Ascending aorta (tissue), 2 donors: ENCODE results near the gene TSPAN10. TPM values are rescaled to one million over a fixed set of nuclear protein-coding genes. Genes with fewer than 3 reads are reported as not detected.

ENCODE experiments used
- DNase-seq, 2 donors: peaks; one replicate each; pipeline ENCODE4 v3.0.0-alpha.2; 2019; ENCODE audit warnings: low spot score in 2 of 2
- H3K27ac ChIP-seq, 2 donors: fragments of 200-600 bp; sonication (generic); one replicate each; pipeline ENCODE4 v1.5.1; 2016 to 2017; ENCODE audit warnings: mild to moderate bottlenecking in 1 of 2
- H3K27me3 ChIP-seq: fragments of 200-600 bp; sonication (generic); one replicate; pipeline ENCODE4 v1.5.1; 2017
- H3K36me3 ChIP-seq, 2 donors: fragments of 200-600 bp; sonication (generic); one replicate each; pipeline ENCODE4 v1.5.1; 2016
- H3K4me1 ChIP-seq, 2 donors: fragments of 200-600 bp; sonication (generic); one replicate each; pipeline ENCODE4 v1.5.1; 2016 to 2017; ENCODE audit warnings: mild to moderate bottlenecking in 1 of 2
- H3K4me3 ChIP-seq, 2 donors: fragments of 200-600 bp; sonication (generic); one replicate each; pipeline ENCODE4 v1.5.1; 2016 to 2017; ENCODE audit warnings: mild to moderate bottlenecking in 1 of 2
- H3K9me3 ChIP-seq, 2 donors: fragments of 200-600 bp; sonication (generic); one replicate each; pipeline ENCODE4 v1.5.1; 2016
- CTCF ChIP-seq, 3 experiments: fragments of 200-600 bp in 2 of 3; fragments of 450-650 bp in 1 of 3; sonication (generic) in 2 of 3; IDR thresholded peaks; one replicate each; pipeline ENCODE4 v1.5.1; 2016 to 2019; ENCODE audit warnings: antibody characterized with exemption in 3 of 3, mild to moderate bottlenecking in 1 of 3, moderate library complexity in 1 of 3
- intact Hi-C: fragments of 100-400 bp; cut with DNase I; formaldehyde crosslinking; loops from one replicate; pipeline ENCODE4 v1.15.1; 2023
- total RNA-seq: library from RNA; depleted of rRNA; stranded (reverse); fragments of >200 nt; gene quantifications from one replicate; pipeline ENCODE4 v1.1.0, GENCODE V29; 2016

The TSPAN10 gene
- total RNA-seq, 1 donor from 2014 or later = not detected

DNA sequence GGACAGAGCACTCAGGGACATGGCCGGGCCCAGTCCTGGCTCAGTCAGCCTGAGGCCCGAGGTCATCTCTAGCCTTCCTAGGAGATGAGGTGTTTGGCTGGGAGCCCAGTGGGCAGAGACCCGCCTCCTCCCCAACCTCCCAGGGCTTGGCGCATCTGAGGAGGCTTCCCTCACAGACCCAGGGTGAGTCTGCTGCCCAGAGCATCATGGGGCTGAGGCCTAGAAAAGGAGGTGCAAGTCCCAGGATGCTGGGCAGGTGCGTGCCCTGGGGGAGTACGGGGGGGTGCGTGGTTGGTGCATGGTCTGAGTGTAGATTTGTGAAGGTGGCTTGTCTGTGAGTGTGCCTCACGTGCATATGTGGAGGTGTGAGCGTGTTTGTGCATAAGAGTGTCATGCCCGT is 14.7 kb downstream of the TSPAN10 start:
- peaks cover 5% of the 10 kb centered on the region for H3K27me3 ChIP-seq
- no peak for TF ChIP-seq CTCF (IDR thresholded peaks at IDR 0.05)
- H3K9me3 ChIP-seq = peaks cover 0 to 4% of the 10 kb centered on the region in 2 donors
- no peak overlapping the region for H3K27ac ChIP-seq
- no peak for DNase-seq
- intact Hi-C loops = no loop called here
- H3K36me3 ChIP-seq = no peaks in the 10 kb centered on the region
- no peak overlapping the region for H3K4me3 ChIP-seq
- no peaks in the 10 kb centered on the region for H3K4me1 ChIP-seq

GRCh38 chr17:81652906-81653771 is 16.1 kb downstream of the TSPAN10 start:
- H3K27me3 ChIP-seq = peaks cover 5% of the 10 kb centered on the region
- no peak overlapping the region for H3K4me3 ChIP-seq
- no peaks in the 10 kb centered on the region for H3K4me1 ChIP-seq
- H3K27ac ChIP-seq = no peak overlapping the region
- peaks cover 0 to 4% of the 10 kb centered on the region in 2 donors for H3K9me3 ChIP-seq
- no peaks in the 10 kb centered on the region for H3K36me3 ChIP-seq
- intact Hi-C loops = no loop called here
- DNase-seq = no peak
- no peak for TF ChIP-seq CTCF (IDR thresholded peaks at IDR 0.05)

DNA sequence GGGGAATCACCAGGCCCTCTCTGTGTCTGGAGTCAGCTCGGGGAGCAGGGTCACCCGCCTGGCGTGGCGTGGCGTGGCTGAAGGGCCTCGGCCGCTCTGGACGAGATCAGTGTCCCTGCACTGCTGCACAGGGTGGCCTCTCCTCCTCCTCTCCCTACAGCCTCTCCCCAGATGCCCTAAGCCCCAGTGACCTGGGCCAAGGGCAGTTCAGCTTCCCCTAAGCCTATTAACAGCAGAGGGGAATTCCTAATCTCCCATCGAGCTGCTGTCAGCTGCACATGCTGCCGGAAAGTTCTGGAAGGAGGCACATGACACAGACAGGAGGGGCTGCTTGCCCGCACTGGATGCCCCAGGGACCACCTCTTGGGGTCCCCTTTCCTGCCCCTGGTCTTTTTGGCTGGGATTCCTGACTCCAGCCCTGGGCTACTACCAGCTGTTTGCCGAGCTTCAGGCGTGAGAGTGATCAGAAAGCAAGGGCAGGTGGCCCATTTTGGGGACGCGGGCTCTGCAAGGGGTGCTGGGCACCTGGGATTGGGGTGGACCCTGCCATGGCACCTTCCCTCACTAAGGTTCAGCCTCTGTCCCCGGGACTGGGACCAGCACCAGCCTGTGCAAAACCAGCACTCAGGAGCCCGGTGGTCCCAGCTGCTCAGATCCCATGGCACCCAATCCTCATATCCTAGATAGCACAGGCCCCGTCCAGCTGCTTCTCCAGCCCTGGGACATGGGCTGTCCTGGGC is 18.6 kb downstream of the TSPAN10 start:
- H3K27ac ChIP-seq = no peak overlapping the region
- intact Hi-C loops = no loop called here
- no peaks in the 10 kb centered on the region for H3K36me3 ChIP-seq
- no peaks in the 10 kb centered on the region for H3K9me3 ChIP-seq
- H3K27me3 ChIP-seq = peaks cover 5% of the 10 kb centered on the region
- H3K4me1 ChIP-seq = no peaks in the 10 kb centered on the region
- H3K4me3 ChIP-seq = no peak overlapping the region
- DNase-seq = no peak
- TF ChIP-seq CTCF (IDR thresholded peaks at IDR 0.05) = no peak

DNA sequence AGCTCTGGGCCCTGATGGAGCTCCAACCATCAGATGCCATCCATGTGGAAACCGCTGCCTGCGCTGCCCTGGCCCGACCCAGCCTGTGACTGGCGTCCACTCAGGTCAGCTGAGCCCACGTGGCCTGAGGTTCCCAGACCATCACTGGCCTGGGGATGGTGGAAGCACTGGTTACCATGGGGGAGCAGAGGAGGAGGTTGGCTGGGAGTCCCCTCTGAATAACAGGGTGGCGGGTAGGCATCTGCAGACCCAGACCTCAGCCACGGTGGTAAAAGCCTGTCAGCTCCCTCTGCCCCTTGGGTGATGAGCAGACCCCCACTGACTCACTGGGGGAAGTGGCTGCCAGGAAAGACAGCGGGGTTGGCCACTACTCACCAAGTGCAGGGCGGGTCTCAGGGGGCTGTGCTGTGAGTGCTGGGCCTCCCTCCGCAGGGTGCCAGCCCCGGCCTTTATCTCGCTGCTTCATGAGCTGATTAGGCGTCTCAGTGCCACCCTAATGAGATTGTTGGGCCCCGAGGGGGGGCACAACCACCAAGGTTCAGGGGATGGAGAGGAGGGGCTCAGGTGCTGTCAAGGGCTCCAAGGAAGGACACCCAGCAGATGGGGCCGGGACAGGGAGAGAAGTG is 19.2 kb downstream of the TSPAN10 start, which contains the start of gene PDE6G:
Gene PDE6G (minus strand): TSS at position 425 of the 626 bp plus-strand sequence. CDS start 3,237 bp downstream, outside the sequence.
- Histone ChIP-seq H3K36me3 (no peaks in the 10 kb centered on the region), H3K27me3 (peaks cover 5% of the 10 kb centered on the region), H3K27ac (no peak within 1 kb of the TSS), H3K4me3 (no peak within 1 kb of the TSS), H3K4me1 (no peaks in the 10 kb centered on the region), H3K9me3 (no peaks in the 10 kb centered on the region)
- TF ChIP-seq CTCF (IDR thresholded peaks at IDR 0.05) = no peak
- intact Hi-C loops = no loop called here
- no peak for DNase-seq

GRCh38 chr17:81656835-81657234 is 19.8 kb downstream of the TSPAN10 start:
- no peak overlapping the region for H3K27ac ChIP-seq
- H3K4me3 ChIP-seq = no peak overlapping the region
- no peaks in the 10 kb centered on the region for H3K36me3 ChIP-seq
- DNase-seq = no peak
- H3K27me3 ChIP-seq = peaks cover 5% of the 10 kb centered on the region
- H3K9me3 ChIP-seq = no peaks in the 10 kb centered on the region
- TF ChIP-seq CTCF (IDR thresholded peaks at IDR 0.05) = no peak
- H3K4me1 ChIP-seq = no peaks in the 10 kb centered on the region
- intact Hi-C loops = no loop called here
